WI38 (cell line): Measurements from ENCODE around the gene ZC3H18.
A peak's percentile ranks its signal among the peaks of the same experiment; 100 is the strongest.

Experiments
- H3K4me3 ChIP-seq: 2 replicates; pipeline ENCODE4 v1.5.1; 2011; ENCODE audit warnings: low read depth, mild to moderate bottlenecking, control low read depth, low read length
- CTCF ChIP-seq: IDR thresholded peaks from 2 replicates; pipeline ENCODE4 v1.5.1; 2012; ENCODE audit warnings: low read depth, mild to moderate bottlenecking, control low read depth, low read length

ZC3H18 gene

GRCh38 chr16:88570691-88571092 is 489 bp downstream of the ZC3H18 start:
- H3K4me3 ChIP-seq: peak overlapping the region; percentile 91
- no peak for TF ChIP-seq CTCF

GRCh38 chr16:88575251-88575650 is 5.0 kb downstream of the ZC3H18 start:
- TF ChIP-seq CTCF: no peak

GRCh38 chr16:88576307-88576706 is 6.1 kb downstream of the ZC3H18 start:
- H3K4me3 ChIP-seq: no peak overlapping the region
- TF ChIP-seq CTCF: no peak

More at GRCh38 chr16:88575251-88575650, 5.0 kb downstream of the ZC3H18 start:
- H3K4me3 ChIP-seq: no peak overlapping the region

GRCh38 chr16:88577166-88577565 is 7.0 kb downstream of the ZC3H18 start:
- no peak overlapping the region for H3K4me3 ChIP-seq
- TF ChIP-seq CTCF: no peak

- no peak for TF ChIP-seq CTCF
Measured at GRCh38 chr16:88578446-88579313, 8.5 kb downstream of the ZC3H18 start.

GRCh38 chr16:88580371-88580770 is 10.2 kb downstream of the ZC3H18 start:
- no peak overlapping the region for H3K4me3 ChIP-seq
- no peak for TF ChIP-seq CTCF

More at GRCh38 chr16:88578446-88579313, 8.5 kb downstream of the ZC3H18 start:
- no peak overlapping the region for H3K4me3 ChIP-seq

- H3K4me3 ChIP-seq: no peak overlapping the region
- no peak for TF ChIP-seq CTCF
Measured at GRCh38 chr16:88581033-88581432, 10.8 kb downstream of the ZC3H18 start.
